T-helper 2 cell treated with Interferon-gamma antibody and Interleukin-4, amounts not matched to agents 5 μg/mL and 100 μg/mL, for 36 hours (primary cell): Measurements from ENCODE around the gene RPP38.

Source experiments
- DNase-seq: peaks from one replicate; pipeline ENCODE4 v3.0.0; 2021; ENCODE audit warnings: low spot score
- H3K27ac Mint-ChIP-seq: one replicate; pipeline ENCODE4 v1.8.0; 2021; ENCODE audit warnings: mild to moderate bottlenecking, mixed read lengths
- H3K27me3 Mint-ChIP-seq: one replicate; pipeline ENCODE4 v1.8.0; 2021; ENCODE audit warnings: low read depth, mixed read lengths
- H3K36me3 Mint-ChIP-seq: one replicate; pipeline ENCODE4 v1.8.0; 2021; ENCODE audit warnings: low read depth, mixed read lengths
- H3K4me1 Mint-ChIP-seq: one replicate; pipeline ENCODE4 v1.8.0; 2021; ENCODE audit warnings: low read depth, mixed read lengths
- H3K4me3 Mint-ChIP-seq: one replicate; pipeline ENCODE4 v1.8.0; 2022; ENCODE audit warnings: mild to moderate bottlenecking, moderate library complexity, mixed read lengths
- H3K9me3 Mint-ChIP-seq: one replicate; pipeline ENCODE4 v1.8.0; 2021; ENCODE audit warnings: mixed read lengths

Gene RPP38

DNA sequence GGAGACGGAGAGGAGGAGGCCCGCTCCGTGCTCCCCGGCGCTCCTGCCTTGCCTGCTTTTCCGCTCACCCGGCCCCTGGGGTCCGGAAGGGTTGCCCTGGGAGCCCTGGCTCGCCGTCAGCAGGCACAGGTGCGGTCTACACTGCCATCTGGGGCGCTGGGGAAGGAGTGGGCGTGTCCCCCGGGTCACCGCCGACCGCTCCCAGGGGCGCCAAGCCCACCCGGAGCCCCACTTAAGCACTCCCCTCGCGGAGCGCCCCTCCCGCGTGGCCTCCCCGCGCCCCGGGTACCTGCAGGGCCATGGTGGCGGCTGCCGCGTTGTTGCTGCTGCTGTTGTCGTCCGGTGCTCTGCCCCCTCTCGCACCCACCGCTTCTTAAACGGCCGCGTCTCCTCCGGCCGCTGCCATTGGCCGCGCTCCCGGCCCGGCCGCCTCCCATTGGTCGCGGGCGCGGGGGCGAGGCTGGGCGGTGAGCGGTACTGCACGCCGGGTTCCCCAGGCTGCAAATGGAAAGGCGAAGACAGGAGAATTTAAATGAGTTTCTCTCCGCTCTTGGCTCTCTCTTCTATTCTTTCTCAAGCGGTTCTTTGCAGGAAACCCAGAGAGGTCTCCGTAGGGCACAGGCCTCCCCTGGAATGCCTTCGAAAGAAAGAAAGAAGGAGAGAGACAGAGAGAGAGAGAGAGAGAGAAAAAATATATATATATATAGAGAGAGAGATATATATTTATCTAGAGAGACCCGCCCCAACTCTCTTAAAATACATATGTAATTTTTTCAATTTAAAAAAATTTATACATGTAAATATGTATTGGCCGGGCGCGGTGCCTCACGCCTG lies 8.5 kb upstream of the RPP38 start, which contains the start of gene ACBD7:
TSS of gene ACBD7 (minus strand) at position 349 of the 834 bp plus-strand sequence. CDS start at position 301, 48 bp downstream.
- Mint-ChIP-seq H3K4me1 (peaks cover 5% of the 10 kb centered on the region), H3K27ac (no peak within 1 kb of the TSS), H3K4me3 (peak within 1 kb of the TSS; percentile 64), H3K9me3 (no peaks in the 10 kb centered on the region), H3K36me3 (no peaks in the 10 kb centered on the region), H3K27me3 (peaks cover 14% of the 10 kb centered on the region)
- peak; percentile 84 for DNase-seq

DNA sequence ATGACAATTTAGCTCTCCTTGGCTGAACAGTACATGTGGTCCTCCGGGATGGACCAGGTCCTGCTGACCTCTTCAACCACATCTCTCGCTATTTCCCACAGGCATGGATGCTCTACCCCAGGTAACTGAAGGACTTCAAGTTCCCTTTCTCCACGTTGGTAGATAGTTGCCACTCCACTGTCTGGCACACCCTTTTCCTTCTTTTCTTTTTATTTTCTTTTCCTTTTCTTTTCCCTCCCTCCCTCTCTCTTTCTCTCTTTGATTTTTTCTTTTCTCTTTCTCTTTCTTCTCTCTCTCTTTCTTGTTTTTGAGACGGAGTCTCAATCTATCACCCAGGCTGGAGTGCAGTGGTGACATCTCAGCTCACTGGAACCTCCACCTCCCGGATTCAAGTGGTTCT lies 5.7 kb upstream of the RPP38 start:
- peaks cover 18% of the 10 kb centered on the region for H3K27me3 Mint-ChIP-seq
- H3K9me3 Mint-ChIP-seq, result no peaks in the 10 kb centered on the region
- no peak for DNase-seq
- H3K4me1 Mint-ChIP-seq, result peaks cover under 1% of the 10 kb centered on the region
- no peaks in the 10 kb centered on the region for H3K36me3 Mint-ChIP-seq
- no peak overlapping the region for H3K27ac Mint-ChIP-seq
- H3K4me3 Mint-ChIP-seq, result no peak overlapping the region

GRCh38 chr10:15092855-15093408 lies 4.2 kb upstream of the RPP38 start:
- Mint-ChIP-seq H3K4me3 (no peak overlapping the region), H3K36me3 (peaks cover 4% of the 10 kb centered on the region), H3K4me1 (peaks cover 4% of the 10 kb centered on the region), H3K27me3 (peaks cover 18% of the 10 kb centered on the region), H3K27ac (no peak overlapping the region), H3K9me3 (no peaks in the 10 kb centered on the region)
- DNase-seq, result no peak

DNA sequence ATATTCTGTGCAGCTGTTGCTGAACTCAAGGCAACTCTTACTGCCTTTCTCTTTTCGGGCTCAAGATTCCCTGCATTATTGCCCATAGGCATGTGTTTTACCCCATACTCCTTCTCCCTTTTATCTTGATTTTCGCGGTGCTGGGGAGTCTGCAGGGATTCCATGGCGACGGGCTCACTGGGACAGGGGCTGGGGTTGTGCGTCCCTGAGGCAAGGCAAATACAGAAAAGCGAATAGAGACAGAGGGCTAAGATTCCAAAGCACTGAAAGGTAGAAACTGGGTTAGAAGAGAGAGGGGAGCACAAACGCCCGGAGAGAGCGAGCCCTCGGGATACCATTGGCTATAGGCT lies 519 bp upstream of the RPP38 start:
- Mint-ChIP-seq H3K4me1 (peaks cover 18% of the 10 kb centered on the region), H3K36me3 (peaks cover 21% of the 10 kb centered on the region), H3K9me3 (no peaks in the 10 kb centered on the region), H3K27ac (peak overlapping the region; percentile 94), H3K4me3 (peak overlapping the region; percentile 90), H3K27me3 (peaks cover 8% of the 10 kb centered on the region)
- DNase-seq, result no peak

DNA sequence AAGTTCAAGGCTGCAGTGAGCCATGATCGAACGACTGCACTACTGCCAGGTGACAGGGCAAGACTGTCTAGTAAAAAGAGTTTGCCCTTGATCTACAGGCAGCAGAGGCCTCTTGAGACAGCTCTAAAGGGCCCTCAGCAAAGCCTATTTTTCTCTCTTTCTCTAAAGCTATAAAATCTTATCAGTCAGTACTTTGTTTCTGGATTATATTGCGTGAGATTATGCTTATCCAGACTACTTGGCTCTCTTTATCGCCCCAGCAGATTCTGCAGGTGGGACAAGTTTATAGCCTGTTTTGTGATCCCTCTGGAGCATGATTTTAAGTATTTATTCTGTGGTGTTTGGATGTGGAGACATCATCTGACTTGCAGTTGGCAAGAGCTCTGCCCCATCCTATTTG lies 2.7 kb downstream of the RPP38 start:
- peak overlapping the region; percentile 29 for H3K4me3 Mint-ChIP-seq
- DNase-seq, result no peak
- H3K27ac Mint-ChIP-seq, result no peak overlapping the region
- peaks cover 2% of the 10 kb centered on the region for H3K27me3 Mint-ChIP-seq
- no peaks in the 10 kb centered on the region for H3K9me3 Mint-ChIP-seq
- H3K36me3 Mint-ChIP-seq, result peaks cover 40% of the 10 kb centered on the region
- H3K4me1 Mint-ChIP-seq, result peaks cover 18% of the 10 kb centered on the region

GRCh38 chr10:15103513-15103912 lies 6.4 kb downstream of the RPP38 start:
- Mint-ChIP-seq H3K4me3 (no peak overlapping the region), H3K9me3 (no peaks in the 10 kb centered on the region), H3K4me1 (peaks cover 22% of the 10 kb centered on the region), H3K27ac (no peak overlapping the region), H3K36me3 (peaks cover 60% of the 10 kb centered on the region), H3K27me3 (no peaks in the 10 kb centered on the region)
- no peak for DNase-seq

GRCh38 chr10:15106352-15107013 lies 9.3 kb downstream of the RPP38 start:
- DNase-seq, result peak; percentile 57
- Mint-ChIP-seq H3K9me3 (no peaks in the 10 kb centered on the region), H3K27me3 (no peaks in the 10 kb centered on the region), H3K36me3 (peaks cover 55% of the 10 kb centered on the region), H3K4me1 (peaks cover 8% of the 10 kb centered on the region), H3K27ac (no peak overlapping the region), H3K4me3 (no peak overlapping the region)

GRCh38 chr10:15112657-15113056 lies 15.5 kb downstream of the RPP38 start:
- Mint-ChIP-seq H3K36me3 (peaks cover 35% of the 10 kb centered on the region), H3K9me3 (no peaks in the 10 kb centered on the region), H3K4me1 (peaks cover 8% of the 10 kb centered on the region), H3K27me3 (no peaks in the 10 kb centered on the region), H3K27ac (peak overlapping the region; percentile 4), H3K4me3 (no peak overlapping the region)
- DNase-seq, result no peak

- no peak overlapping the region for H3K4me3 Mint-ChIP-seq
Measured at GRCh38 chr10:15113766-15114165, 16.6 kb downstream of the RPP38 start.

GRCh38 chr10:15116225-15116624 lies 19.1 kb downstream of the RPP38 start:
- Mint-ChIP-seq H3K4me1 (peaks cover 10% of the 10 kb centered on the region), H3K36me3 (peaks cover 41% of the 10 kb centered on the region), H3K27me3 (no peaks in the 10 kb centered on the region), H3K4me3 (no peak overlapping the region), H3K27ac (no peak overlapping the region), H3K9me3 (no peaks in the 10 kb centered on the region)
- no peak for DNase-seq

More at GRCh38 chr10:15113766-15114165, 16.6 kb downstream of the RPP38 start:
- Mint-ChIP-seq H3K36me3 (peaks cover 30% of the 10 kb centered on the region), H3K27ac (no peak overlapping the region), H3K27me3 (no peaks in the 10 kb centered on the region), H3K9me3 (no peaks in the 10 kb centered on the region), H3K4me1 (peaks cover 8% of the 10 kb centered on the region)
- no peak for DNase-seq

GRCh38 chr10:15118615-15119014 lies 21.5 kb downstream of the RPP38 start:
- Mint-ChIP-seq H3K36me3 (peaks cover 41% of the 10 kb centered on the region), H3K4me1 (peaks cover 22% of the 10 kb centered on the region), H3K4me3 (no peak overlapping the region), H3K9me3 (no peaks in the 10 kb centered on the region), H3K27ac (no peak overlapping the region), H3K27me3 (no peaks in the 10 kb centered on the region)
- no peak for DNase-seq

- Mint-ChIP-seq H3K4me1 (peaks cover 37% of the 10 kb centered on the region), H3K4me3 (no peak overlapping the region), H3K27me3 (no peaks in the 10 kb centered on the region), H3K36me3 (peaks cover 52% of the 10 kb centered on the region), H3K27ac (no peak overlapping the region), H3K9me3 (no peaks in the 10 kb centered on the region)
- DNase-seq, result no peak
Measured at GRCh38 chr10:15120523-15120922, 23.4 kb downstream of the RPP38 start.

- Mint-ChIP-seq H3K27ac (peak overlapping the region; percentile 62), H3K27me3 (no peaks in the 10 kb centered on the region), H3K4me1 (peaks cover 36% of the 10 kb centered on the region), H3K9me3 (no peaks in the 10 kb centered on the region), H3K4me3 (peak overlapping the region; percentile 32), H3K36me3 (peaks cover 61% of the 10 kb centered on the region)
- DNase-seq, result no peak
Measured at GRCh38 chr10:15121707-15122106, 24.6 kb downstream of the RPP38 start.

GRCh38 chr10:15122477-15123030 lies 25.4 kb downstream of the RPP38 start:
- H3K4me1 Mint-ChIP-seq, result peaks cover 36% of the 10 kb centered on the region
- H3K27me3 Mint-ChIP-seq, result no peaks in the 10 kb centered on the region
- H3K27ac Mint-ChIP-seq, result peak overlapping the region; percentile 95
- no peaks in the 10 kb centered on the region for H3K9me3 Mint-ChIP-seq
- DNase-seq, result peak; percentile 17
- H3K36me3 Mint-ChIP-seq, result peaks cover 62% of the 10 kb centered on the region
- H3K4me3 Mint-ChIP-seq, result peak overlapping the region; percentile 71
